Suppressor macrophage (primary cell): ENCODE measurements around the gene STK4.
A peak's percentile ranks its signal among the peaks of the same experiment; 100 is the strongest.

ENCODE experiments used
- DNase-seq, 4 experiments: peaks; one replicate each; pipeline ENCODE4 v3.0.0-alpha.2; 2020 to 2022

The STK4 gene

GRCh38 chr20:45032276-45032675, 66.0 kb downstream of the STK4 start:
- DNase-seq = no peak

- no peak for DNase-seq
These were observed 66.5 kb downstream of the STK4 start for GRCh38 chr20:45032781-45033180.

DNA sequence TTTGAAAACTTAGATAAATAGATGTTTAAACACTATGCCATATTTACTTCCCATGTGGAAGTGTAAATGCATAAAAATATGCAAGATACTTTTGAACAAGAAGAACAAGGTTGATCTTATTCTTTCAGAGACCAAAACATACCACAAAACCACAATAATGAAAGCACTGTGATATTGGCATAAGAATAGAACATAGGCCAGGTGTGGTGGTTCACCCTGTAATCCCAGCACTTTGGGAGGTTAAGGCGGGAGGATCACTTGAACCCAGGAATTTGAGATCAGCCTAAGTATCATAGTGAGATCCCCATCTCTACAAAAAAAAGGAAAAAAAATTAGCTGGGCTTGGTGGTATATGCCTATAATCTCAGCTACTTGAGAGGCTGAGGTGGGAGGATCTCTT, 68.1 kb downstream of the STK4 start:
- no peak for DNase-seq

GRCh38 chr20:45036044-45036755, 69.9 kb downstream of the STK4 start:
- DNase-seq = peak; percentile 9 to 34 (median 21)

GRCh38 chr20:45037050-45037449, 70.7 kb downstream of the STK4 start:
- no peak for DNase-seq

DNA sequence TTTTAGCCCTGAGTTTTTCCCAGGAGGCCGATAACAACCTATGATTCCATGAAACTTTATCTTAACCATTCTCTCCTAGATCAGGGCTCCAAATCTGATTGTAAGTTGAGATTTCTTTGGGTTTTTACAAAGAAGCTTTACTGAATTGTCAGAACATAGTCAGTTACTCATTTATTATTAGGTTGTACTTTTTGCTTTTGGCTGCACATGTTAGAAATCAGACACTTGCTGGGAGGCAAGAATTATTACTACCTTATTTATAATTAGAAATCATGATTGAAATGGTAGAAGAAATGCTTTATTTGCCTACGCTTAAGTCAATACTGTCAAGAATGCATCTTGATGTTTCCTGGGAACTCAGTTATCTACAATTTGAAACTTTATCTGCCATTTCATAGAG, 71.3 kb downstream of the STK4 start:
- DNase-seq = no peak

DNA sequence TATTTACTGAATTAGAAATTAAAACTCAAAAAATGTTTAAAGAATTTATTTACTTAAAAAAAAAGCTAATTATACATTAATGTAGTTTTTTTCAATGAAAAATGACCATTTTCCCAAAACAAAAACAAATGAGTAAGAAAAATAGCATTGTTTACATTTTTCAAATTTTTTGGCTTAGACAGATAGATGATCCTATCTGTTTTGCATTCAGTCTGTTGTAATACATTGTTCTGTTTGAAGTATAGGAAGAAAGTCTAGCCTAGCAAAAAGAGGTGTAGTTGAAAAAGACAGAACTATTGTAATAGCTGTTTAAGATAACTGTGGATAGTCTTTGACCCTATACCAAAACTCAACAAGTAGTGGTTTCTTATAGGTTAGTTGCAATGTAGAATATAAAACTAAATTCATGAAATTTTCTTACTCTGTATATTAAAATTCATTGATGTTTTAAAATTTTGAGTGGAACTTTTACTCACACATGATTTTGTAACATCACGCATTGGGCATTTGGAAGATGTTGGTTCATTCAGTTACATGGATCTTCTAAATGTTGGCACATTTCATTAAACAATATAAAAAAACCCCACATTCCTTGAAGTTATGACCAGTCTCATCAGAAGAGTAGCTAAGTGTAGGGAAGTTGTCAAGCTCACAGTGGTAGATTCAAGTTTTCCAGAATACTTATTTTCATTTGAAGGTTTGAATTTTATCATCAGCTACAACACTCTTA, 72.6 kb downstream of the STK4 start:
- no peak for DNase-seq

GRCh38 chr20:45039475-45039820, 73.1 kb downstream of the STK4 start:
- peak; percentile 61 to 90 (median 78) for DNase-seq

GRCh38 chr20:45041464-45042337, 75.4 kb downstream of the STK4 start:
- DNase-seq = peak in 2 of 4 experiments; percentile 8 to 13

- no peak for DNase-seq
These were observed 76.7 kb downstream of the STK4 start for GRCh38 chr20:45042978-45043377.

DNA sequence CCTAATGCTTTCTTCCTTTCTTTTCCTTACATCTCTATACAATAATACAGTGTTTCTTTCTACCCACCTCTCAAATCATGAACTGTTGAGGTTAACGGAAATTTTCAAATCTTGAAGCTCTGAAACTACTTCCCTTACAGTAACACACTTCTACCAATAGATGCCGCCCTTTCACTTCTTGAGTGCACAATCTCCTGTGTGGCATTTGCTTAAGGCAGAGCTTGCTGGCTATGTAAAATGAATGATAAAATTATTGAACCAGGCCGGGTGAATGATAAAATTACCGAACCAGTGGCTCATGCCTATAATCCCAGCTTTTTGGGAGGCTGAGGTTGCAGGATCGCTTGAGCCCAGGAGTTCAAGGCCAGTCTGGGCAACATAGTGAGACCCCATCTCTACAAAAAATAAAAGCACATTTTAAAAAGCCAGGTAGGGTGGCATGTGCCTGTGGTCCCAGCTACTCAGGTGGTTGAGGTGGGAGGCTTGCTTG, 77.8 kb downstream of the STK4 start:
- peak; percentile 57 to 85 (median 71) for DNase-seq

- DNase-seq = no peak
These were observed 78.3 kb downstream of the STK4 start for GRCh38 chr20:45044601-45045000.

DNA sequence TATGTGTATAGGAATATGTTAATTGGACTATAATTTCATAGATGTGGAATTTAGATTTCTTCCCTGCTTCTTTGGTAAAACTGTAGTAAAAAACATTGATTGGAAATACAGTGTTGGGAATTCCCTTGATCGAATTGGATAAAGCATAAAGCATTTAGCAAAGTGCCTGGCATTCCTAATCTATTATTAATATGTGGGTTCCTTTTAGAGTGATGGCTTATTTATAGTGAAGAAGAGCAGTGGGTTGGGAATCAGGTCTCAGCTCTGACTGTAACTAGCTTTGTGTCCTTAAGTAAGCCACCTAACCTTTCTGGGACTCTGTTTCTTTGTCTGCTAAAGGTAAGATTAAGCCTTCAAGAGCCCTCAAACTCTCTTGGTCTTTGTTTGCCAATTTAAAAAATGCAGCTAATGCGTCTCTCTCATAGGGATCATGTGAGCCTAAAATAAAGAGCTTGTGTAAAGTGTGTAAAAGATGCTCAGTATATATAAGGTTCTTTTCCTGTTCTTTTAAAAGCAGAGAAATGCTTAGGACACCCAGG, 81.3 kb downstream of the STK4 start:
- DNase-seq = no peak

DNA sequence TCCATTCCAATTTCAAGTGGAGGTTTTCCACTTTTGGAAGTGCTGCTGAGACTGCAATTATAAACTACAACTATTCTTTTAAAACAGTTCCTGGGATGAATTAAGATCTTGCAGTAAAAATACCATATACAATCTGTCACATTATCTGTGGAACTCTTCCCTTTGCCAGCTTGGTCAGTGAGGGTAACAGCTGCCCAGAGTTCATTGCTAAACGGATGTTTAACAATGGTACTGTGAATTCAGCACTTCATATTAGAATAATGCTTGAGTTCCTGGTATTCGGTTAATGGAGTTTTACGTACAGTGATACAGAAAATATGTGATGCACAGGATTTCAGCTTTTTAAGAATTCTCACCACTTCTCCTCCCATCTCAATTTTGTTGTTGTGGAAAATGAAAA, 83.1 kb downstream of the STK4 start:
- DNase-seq = no peak

DNA sequence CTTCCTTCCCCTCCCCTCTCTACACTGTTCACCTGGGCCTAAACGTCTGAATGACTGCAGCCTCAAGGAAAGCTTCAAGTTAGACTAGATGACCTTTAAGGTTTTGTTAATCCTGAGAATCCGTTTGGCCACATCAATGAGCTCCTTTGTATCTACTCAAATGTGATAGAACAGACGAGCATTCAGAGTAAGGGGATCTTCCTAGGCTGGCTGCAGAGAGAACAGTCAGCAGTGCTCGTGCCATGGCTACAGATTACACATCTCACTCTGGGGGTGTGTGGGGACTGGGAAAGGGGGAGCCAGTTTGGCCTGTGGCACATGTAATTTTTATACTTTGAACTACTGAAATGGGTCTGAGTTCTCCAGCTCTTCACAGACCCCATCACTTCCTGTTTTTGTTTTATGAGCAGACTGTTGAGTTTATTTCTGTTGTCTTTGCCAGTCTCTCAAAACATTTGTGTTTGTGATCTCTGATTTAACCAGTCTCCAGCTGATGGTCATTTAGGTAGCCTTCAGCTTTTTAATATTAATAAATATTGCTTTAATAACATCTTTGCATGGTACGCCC, 83.7 kb downstream of the STK4 start:
- DNase-seq = peak in 2 of 4 experiments; percentile 11 to 17

GRCh38 chr20:45051204-45052060, 85.1 kb downstream of the STK4 start:
- DNase-seq = no peak

DNA sequence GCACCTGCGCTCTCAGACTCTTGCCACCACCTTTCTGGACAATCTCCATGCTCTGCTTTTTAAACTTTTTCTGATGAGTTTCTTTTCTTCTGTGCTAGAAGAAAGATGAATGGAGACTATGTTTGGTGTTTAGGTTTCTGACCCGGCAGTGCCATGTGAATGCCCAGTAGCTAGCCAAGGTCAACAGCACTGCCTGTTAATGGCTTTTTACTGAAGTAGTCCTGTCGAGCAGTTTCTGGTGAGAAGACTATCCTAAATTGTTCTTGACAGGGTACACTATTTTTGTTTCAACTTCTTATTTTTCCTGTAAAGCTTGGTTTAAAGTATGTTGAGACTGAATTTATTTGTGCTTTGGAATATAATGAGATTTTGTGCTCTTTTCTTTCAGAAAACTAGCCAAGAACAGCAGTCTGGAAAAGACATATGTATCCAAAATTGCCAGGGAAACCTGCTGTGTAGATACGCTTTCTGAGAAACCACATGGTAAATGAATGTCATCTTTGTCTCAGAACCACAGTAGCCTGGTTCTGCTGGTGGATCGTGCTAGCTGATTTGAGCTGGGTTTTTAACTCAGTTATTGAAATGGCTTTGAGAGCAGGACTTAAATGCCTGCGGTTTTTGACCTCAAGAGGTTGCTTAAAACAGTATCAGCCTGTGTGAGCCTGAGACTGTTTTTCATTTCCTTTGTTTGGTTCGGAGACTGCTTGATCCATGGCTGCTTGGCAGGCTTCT, 86.6 kb downstream of the STK4 start:
- no peak for DNase-seq

GRCh38 chr20:45053430-45054351, 87.4 kb downstream of the STK4 start:
- DNase-seq = no peak

DNA sequence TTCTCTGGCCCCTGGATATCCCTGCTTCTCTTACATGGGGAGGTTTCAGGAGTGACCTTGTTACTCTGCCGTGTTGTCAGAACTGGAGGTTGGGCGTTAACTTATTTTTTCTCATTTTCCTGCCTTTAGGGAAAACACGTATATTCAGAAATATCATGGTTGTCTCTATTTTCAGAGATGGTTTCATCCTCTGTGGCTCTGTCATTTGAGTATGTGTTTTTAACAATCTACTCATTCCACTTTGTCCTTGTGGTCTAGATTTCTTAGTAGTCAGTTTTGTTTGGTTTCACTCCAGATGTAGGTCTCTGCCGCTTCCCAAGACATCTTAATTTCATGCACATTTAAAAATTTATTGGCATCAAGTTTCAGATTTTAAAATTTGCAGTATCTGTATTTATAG, 88.7 kb downstream of the STK4 start:
- no peak for DNase-seq
